RWPE1 (cell line): ENCODE results near the gene NUDC.

ENCODE experiments used
- CTCF ChIA-PET: fragments of 350-600 bp; sonication (Branson Sonifier 250); formaldehyde crosslinking; extraction: SDS; loops from one replicate; lab custom pipeline; 2021; lab: Yijun Ruan, JAX
- POLR2A ChIA-PET: fragments of 400-600 bp; formaldehyde crosslinking; extraction: SDS; loops from one replicate; lab custom pipeline; 2020; ENCODE audit warnings: antibody characterized with exemption; ENCODE audit not compliant: low non-redundant PET; lab: Yijun Ruan, JAX
- DNase-seq: peaks from one replicate; pipeline ENCODE4 v3.0.0; 2012; ENCODE audit warnings: low spot score
- H3K27ac ChIP-seq: fragments of 450-650 bp; 2 replicates; pipeline ENCODE4 v1.5.1; 2017
- TF ChIP-seq, protein P1 (sequence below): fragments of 450-650 bp; conservative IDR thresholded peaks from 2 replicates; pipeline ENCODE4 v1.5.1; 2017; ENCODE audit warnings: low read depth, mild to moderate bottlenecking

NUDC gene

GRCh38 chr1:26911399-26912146 is 10.0 kb upstream of the NUDC start:
- ChIA-PET POLR2A (no interaction called here), CTCF (no interaction called here)
- H3K27ac ChIP-seq: no peak overlapping the region
- DNase-seq: no peak
- TF ChIP-seq, protein P1, sequence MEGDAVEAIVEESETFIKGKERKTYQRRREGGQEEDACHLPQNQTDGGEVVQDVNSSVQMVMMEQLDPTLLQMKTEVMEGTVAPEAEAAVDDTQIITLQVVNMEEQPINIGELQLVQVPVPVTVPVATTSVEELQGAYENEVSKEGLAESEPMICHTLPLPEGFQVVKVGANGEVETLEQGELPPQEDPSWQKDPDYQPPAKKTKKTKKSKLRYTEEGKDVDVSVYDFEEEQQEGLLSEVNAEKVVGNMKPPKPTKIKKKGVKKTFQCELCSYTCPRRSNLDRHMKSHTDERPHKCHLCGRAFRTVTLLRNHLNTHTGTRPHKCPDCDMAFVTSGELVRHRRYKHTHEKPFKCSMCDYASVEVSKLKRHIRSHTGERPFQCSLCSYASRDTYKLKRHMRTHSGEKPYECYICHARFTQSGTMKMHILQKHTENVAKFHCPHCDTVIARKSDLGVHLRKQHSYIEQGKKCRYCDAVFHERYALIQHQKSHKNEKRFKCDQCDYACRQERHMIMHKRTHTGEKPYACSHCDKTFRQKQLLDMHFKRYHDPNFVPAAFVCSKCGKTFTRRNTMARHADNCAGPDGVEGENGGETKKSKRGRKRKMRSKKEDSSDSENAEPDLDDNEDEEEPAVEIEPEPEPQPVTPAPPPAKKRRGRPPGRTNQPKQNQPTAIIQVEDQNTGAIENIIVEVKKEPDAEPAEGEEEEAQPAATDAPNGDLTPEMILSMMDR: no peak

DNA sequence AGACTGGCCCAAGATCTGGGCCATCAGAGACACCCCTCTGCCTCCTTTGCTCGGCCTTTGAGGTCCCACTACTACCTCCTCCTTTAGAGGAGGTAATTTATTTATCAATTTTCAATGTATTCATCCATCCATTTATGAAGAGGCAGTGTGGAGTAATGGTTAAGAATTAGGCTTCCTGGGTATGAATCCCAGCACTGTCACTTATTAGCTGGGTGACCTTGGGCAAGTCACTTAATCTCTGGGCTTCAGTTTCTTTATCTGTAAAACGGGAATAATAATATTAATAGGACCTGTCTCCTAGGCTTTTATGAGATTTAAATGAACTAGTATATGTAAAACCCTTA is 9.4 kb upstream of the NUDC start:
- CTCF ChIA-PET: no interaction called here
- POLR2A ChIA-PET: no interaction called here
- H3K27ac ChIP-seq: no peak overlapping the region
- TF ChIP-seq, protein P1: no peak
- DNase-seq: no peak

- ChIA-PET POLR2A (interaction anchor here (0.5 kb wide), 1 partner anchor 43 kb away, joined by 4 read pairs; no protein-coding TSS in a partner anchor), CTCF (interaction anchor here (0.7 kb wide), 1 partner anchor 35 kb away, joined by 4 read pairs; no protein-coding TSS in a partner anchor)
- no peak overlapping the region for H3K27ac ChIP-seq
- TF ChIP-seq, protein P1: no peak
- no peak for DNase-seq
These were observed 8.2 kb upstream of the NUDC start for GRCh38 chr1:26913389-26913753.

DNA sequence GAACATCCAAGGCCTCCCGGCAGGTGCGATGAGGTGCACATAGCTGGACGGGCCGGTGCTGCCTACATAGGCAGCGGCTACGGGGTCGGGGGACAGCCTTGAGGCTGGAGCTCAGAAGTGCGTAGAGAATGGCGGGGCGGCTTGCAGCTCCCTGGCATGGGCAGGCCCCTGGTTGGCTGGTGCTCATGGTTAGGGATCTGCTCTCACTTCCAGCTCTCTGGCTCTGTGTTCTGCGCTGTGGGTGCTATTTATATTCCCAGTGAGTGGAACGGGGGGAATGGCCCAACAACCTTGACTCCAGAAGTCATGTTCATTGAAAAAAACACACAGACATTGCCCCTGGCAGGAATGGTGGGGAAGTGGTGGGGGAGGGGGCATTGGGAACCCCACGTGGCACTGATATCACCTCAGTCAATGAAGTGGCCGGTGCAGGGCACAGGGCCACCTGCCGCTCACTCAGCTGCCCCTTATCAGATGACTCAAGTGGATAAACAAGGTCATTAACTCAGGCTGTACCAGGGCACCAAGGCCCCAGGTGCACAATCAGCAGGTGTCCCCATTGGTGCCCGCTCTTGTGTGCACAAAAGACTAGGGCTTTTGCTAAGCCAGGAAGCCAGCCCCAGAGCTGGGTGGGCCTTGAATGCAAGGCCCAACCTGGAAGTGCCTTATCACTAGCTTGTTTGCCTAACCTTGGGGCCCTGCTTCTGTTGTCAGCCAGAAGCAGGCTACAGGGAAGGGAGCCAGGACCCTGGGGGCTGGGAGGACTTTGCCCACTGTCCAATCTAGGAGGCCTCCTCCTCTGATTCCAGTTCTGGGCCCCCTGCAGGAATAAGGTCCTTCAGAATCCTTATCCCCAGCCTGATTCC is 7.6 kb upstream of the NUDC start, which contains the start of gene NR0B2:
NR0B2 (minus strand) TSS at position 222 of the 866 bp plus-strand sequence; CDS start at position 187, 35 bp downstream.
- TF ChIP-seq, protein P1: no peak
- ChIA-PET POLR2A (interaction anchor here (0.5 kb wide), 1 partner anchor 44 kb away, joined by 4 read pairs; no protein-coding TSS in a partner anchor), CTCF (interaction anchor here (0.7 kb wide), 1 partner anchor 36 kb away, joined by 4 read pairs; no protein-coding TSS in a partner anchor)

DNA sequence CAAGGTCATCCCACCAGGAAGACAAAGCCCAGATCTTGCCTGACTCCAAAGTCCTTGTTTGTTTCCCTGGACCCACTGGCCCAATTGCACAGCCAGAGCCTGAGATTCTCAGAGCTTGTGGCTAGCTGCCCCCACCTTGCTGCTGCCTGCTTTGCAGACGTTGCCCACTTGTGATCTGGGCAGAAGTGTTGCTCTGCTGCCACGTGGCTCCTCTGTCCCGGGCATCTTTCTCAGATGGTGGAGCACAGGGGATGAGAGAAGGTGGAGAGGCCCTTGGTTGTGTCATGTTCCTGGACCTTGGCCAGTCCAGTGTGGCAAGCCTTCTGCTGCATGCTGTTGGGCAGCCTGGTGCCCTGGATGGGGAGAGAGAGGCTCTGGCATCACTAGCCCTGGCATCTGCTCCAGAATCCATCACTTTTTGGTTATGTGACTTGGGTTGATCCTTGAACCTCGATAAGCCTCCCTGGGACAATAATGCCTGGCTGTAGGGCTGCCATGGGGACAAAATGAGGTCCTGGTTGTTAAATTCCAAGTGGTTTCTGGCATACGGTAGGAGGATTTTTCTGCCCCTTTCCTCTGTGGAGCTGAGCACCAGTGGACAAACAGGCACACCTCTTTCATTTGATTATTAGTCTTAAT is 6.2 kb upstream of the NUDC start:
- TF ChIP-seq, protein P1: no peak
- ChIA-PET CTCF (no interaction called here), POLR2A (no interaction called here)
- no peak overlapping the region for H3K27ac ChIP-seq
- no peak for DNase-seq

More for the DNA sequence above, 7.6 kb upstream of the NUDC start, which contains the start of gene NR0B2:
- no peak for DNase-seq
- H3K27ac ChIP-seq: no peak within 1 kb of the TSS

GRCh38 chr1:26921126-26921539 is 410 bp upstream of the NUDC start:
- no peak for DNase-seq
- peak overlapping the region; percentile 76 for H3K27ac ChIP-seq
- ChIA-PET POLR2A (interaction anchor here (0.5 kb wide), 1 partner anchor 489 kb away, joined by 3 read pairs; the partner anchor contains the start of gene DHDDS), CTCF (interaction anchor here (0.6 to 1.0 kb wide), 2 partner anchors 45 to 150 kb away, joined by 3 read pairs; no protein-coding TSS in a partner anchor)
- TF ChIP-seq, protein P1: no peak
